HEK293T (cell line): ENCODE data around the gene MRPL21.

Experiments
- ELF4 ChIP-seq: fragments of 450-650 bp; IDR thresholded peaks from 2 replicates; pipeline ENCODE4 v1.6.1; 2017; ENCODE audit warnings: antibody characterized with exemption
- FOXA1 ChIP-seq: fragments of 450-650 bp; IDR thresholded peaks from 2 replicates; pipeline ENCODE4 v1.6.1; 2016; ENCODE audit warnings: mild to moderate bottlenecking
- FOXM1 ChIP-seq: fragments of 450-650 bp; IDR thresholded peaks from 2 replicates; pipeline ENCODE4 v1.6.1; 2017; ENCODE audit warnings: mild to moderate bottlenecking, borderline replicate concordance
- L3MBTL2 ChIP-seq: fragments of 450-650 bp; conservative IDR thresholded peaks from 2 replicates; pipeline ENCODE4 v1.6.1; 2016; ENCODE audit warnings: mild to moderate bottlenecking
- NFRKB ChIP-seq: fragments of 450-650 bp; IDR thresholded peaks from 2 replicates; pipeline ENCODE4 v1.6.1; 2016; ENCODE audit warnings: mild to moderate bottlenecking, moderate library complexity
- PKNOX1 ChIP-seq: fragments of 450-650 bp; IDR thresholded peaks from 2 replicates; pipeline ENCODE4 v1.6.1; 2016
- SP1 ChIP-seq: fragments of 450-650 bp; IDR thresholded peaks from 2 replicates; pipeline ENCODE4 v1.6.1; 2017

- TF ChIP-seq ELF4 (no peak), FOXA1 (no peak), NFRKB (no peak), SP1 (no peak), PKNOX1 (no peak), L3MBTL2 (no peak), FOXM1 (no peak)
These were observed 12.2 kb downstream of the MRPL21 start for GRCh38 chr11:68891351-68891948.
